ENCODE measurements around the gene APOA4. TPM values are rescaled to one million over a fixed set of nuclear protein-coding genes. Genes with fewer than 3 reads are reported as not detected.

The APOA4 gene
- total and polyA plus RNA-seq, 2 of the 13 experiments (the other 11 are each of a cell fraction or from before 2014, with no cell fraction given) = 3.8 to 7.2 TPM

GRCh38 chr11:116791002-116791812 is 31.9 kb downstream of the APOA4 start (continued):
- TF ChIP-seq ZNF646 (CRISPR knock-in tag; IDR thresholded peaks at IDR 0.05) (no peak), FUBP1 (CRISPR knock-in tag; IDR thresholded peaks at IDR 0.05; ENCODE audit: borderline replicate concordance) (peak; percentile 36; the same call in 1 of the 2 replicates), ZNF691 (CRISPR knock-in tag; IDR thresholded peaks at IDR 0.05; ENCODE audit: borderline replicate concordance, low read depth) (peak; percentile 65; the same call in 1 of the 2 replicates), ZNF3 (CRISPR knock-in tag; IDR thresholded peaks at IDR 0.05) (no peak), ZNF749 (CRISPR knock-in tag; IDR thresholded peaks at IDR 0.05; ENCODE audit: borderline replicate concordance) (no peak), ZNF460 (CRISPR knock-in tag; IDR thresholded peaks at IDR 0.05; ENCODE audit: borderline replicate concordance) (no peak), POLR2G (IDR thresholded peaks at IDR 0.05; ENCODE audit: low read depth, low read length) (peak; percentile 76), ZNF576 (CRISPR knock-in tag; IDR thresholded peaks at IDR 0.05) (no peak), ZNF205 (CRISPR knock-in tag; IDR thresholded peaks at IDR 0.05) (no peak), CERS6 (CRISPR knock-in tag; IDR thresholded peaks at IDR 0.05) (0 out of 2 replicates have a peak, but pooled peaks have one; percentile 37), ZNF644 (CRISPR knock-in tag; IDR thresholded peaks at IDR 0.05; ENCODE audit: low read depth) (no peak), ZSCAN20 (CRISPR knock-in tag; IDR thresholded peaks at IDR 0.05; ENCODE audit: borderline replicate concordance) (no peak), ZFP1 (CRISPR knock-in tag; IDR thresholded peaks at IDR 0.05) (no peak)

Data from HepG2 (cell line).